H9 (cell line): ENCODE measurements around the gene ETFA. TPM values are rescaled to one million over a fixed set of nuclear protein-coding genes. Genes with fewer than 3 reads are reported as not detected.

Experiments
- DNase-seq: peaks from one replicate; pipeline ENCODE4 v3.0.0-alpha.2; 2017
- H2AFZ ChIP-seq: one replicate; pipeline ENCODE4 v1.6.1; 2013; ENCODE audit warnings: mild to moderate bottlenecking, low read length, control low read depth, moderate library complexity
- H2AK5ac ChIP-seq: 2 replicates; pipeline ENCODE4 v1.6.1; 2013; ENCODE audit warnings: low read length, control low read depth, mixed read lengths; ENCODE audit not compliant: insufficient read length
- H2BK120ac ChIP-seq: one replicate; pipeline ENCODE4 v1.6.1; 2013; ENCODE audit warnings: low read depth, mild to moderate bottlenecking, low read length, control low read depth, inconsistent platforms; ENCODE audit not compliant: poor library complexity, severe bottlenecking
- H2BK12ac ChIP-seq: 2 replicates; pipeline ENCODE4 v1.6.1; 2013; ENCODE audit warnings: low read length, control low read depth, mixed read lengths, low read depth; ENCODE audit not compliant: insufficient read length
- H2BK15ac ChIP-seq: 2 replicates; pipeline ENCODE4 v1.6.1; 2013; ENCODE audit warnings: low read depth, low read length, control low read depth
- H2BK20ac ChIP-seq: one replicate; pipeline ENCODE4 v1.6.1; 2013; ENCODE audit warnings: low read depth, mild to moderate bottlenecking, low read length, control low read depth, inconsistent platforms; ENCODE audit not compliant: poor library complexity, severe bottlenecking
- H2BK5ac ChIP-seq: 2 replicates; pipeline ENCODE4 v1.6.1; 2013; ENCODE audit warnings: low read length, control low read depth, mixed read lengths; ENCODE audit not compliant: insufficient read length
- H3K14ac ChIP-seq: 2 replicates; pipeline ENCODE4 v1.6.1; 2013; ENCODE audit warnings: low read length, control low read depth; ENCODE audit not compliant: insufficient read depth
- H3K18ac ChIP-seq: 2 replicates; pipeline ENCODE4 v1.6.1; 2013; ENCODE audit warnings: low read depth, mild to moderate bottlenecking, mixed read lengths, low read length, control low read depth; ENCODE audit not compliant: insufficient read length
- H3K23ac ChIP-seq: 2 replicates; pipeline ENCODE4 v1.6.1; 2013; ENCODE audit warnings: low read length, control low read depth, mixed read lengths, low read depth; ENCODE audit not compliant: insufficient read length
- H3K23me2 ChIP-seq: 2 replicates; pipeline ENCODE4 v1.6.1; 2013; ENCODE audit warnings: low read depth, mild to moderate bottlenecking, mixed read lengths, low read length, control low read depth; ENCODE audit not compliant: insufficient read length, poor library complexity, severe bottlenecking
- H3K27ac ChIP-seq: 2 replicates; pipeline ENCODE4 v1.5.1; 2013; ENCODE audit warnings: low read length, control low read depth, mixed read lengths, low read depth; ENCODE audit not compliant: insufficient read length
- H3K27me3 ChIP-seq: 2 replicates; pipeline ENCODE4 v1.6.1; 2013; ENCODE audit warnings: low read length, control low read depth, inconsistent platforms; ENCODE audit not compliant: insufficient read depth
- H3K4ac ChIP-seq: 2 replicates; pipeline ENCODE4 v1.6.1; 2013; ENCODE audit warnings: low read depth, mild to moderate bottlenecking, control low read depth, inconsistent platforms, low read length, moderate library complexity
- H3K4me1 ChIP-seq: 2 replicates; pipeline ENCODE4 v1.6.1; 2013; ENCODE audit warnings: low read length, control low read depth, inconsistent platforms; ENCODE audit not compliant: insufficient read depth
- H3K4me2 ChIP-seq: 2 replicates; pipeline ENCODE4 v1.6.1; 2013; ENCODE audit warnings: low read length, control low read depth, mixed read lengths; ENCODE audit not compliant: insufficient read length, insufficient read depth
- H3K56ac ChIP-seq: 2 replicates; pipeline ENCODE4 v1.6.1; 2013; ENCODE audit warnings: low read depth, mild to moderate bottlenecking, mixed read lengths, low read length, control low read depth; ENCODE audit not compliant: insufficient read length
- H3K79me1 ChIP-seq: 2 replicates; pipeline ENCODE4 v1.6.1; 2013; ENCODE audit warnings: low read depth, mild to moderate bottlenecking, moderate library complexity, low read length, control low read depth, inconsistent platforms; ENCODE audit not compliant: insufficient read depth, poor library complexity, severe bottlenecking
- H3K79me2 ChIP-seq: 2 replicates; pipeline ENCODE4 v1.6.1; 2013; ENCODE audit warnings: low read length, control low read depth, inconsistent platforms; ENCODE audit not compliant: insufficient read depth
- H3K9ac ChIP-seq: 2 replicates; pipeline ENCODE4 v1.6.1; 2013; ENCODE audit warnings: low read length, control low read depth, mixed read lengths; ENCODE audit not compliant: insufficient read length; ENCODE audit errors: extremely low read depth
- H3K9me3 ChIP-seq: one replicate; pipeline ENCODE4 v1.6.1; 2013; ENCODE audit warnings: low read depth, low read length, inconsistent platforms; ENCODE audit not compliant: control insufficient read depth
- H3T11ph ChIP-seq: one replicate; pipeline ENCODE4 v1.6.1; 2013; ENCODE audit warnings: mild to moderate bottlenecking, low read length, control low read depth, inconsistent platforms
- H4K20me1 ChIP-seq: one replicate; pipeline ENCODE4 v1.6.1; 2013; ENCODE audit not compliant: control insufficient read depth, insufficient read length, insufficient read depth
- H4K5ac ChIP-seq: 2 replicates; pipeline ENCODE4 v1.6.1; 2013; ENCODE audit warnings: low read depth, mild to moderate bottlenecking, mixed read lengths, low read length, control low read depth; ENCODE audit not compliant: insufficient read length
- H4K8ac ChIP-seq: replicated peaks from 2 replicates; pipeline ENCODE4 v1.6.1; 2013; ENCODE audit warnings: low read length, control low read depth, mixed read lengths, low read depth; ENCODE audit not compliant: insufficient read length
- H4K91ac ChIP-seq: 2 replicates; pipeline ENCODE4 v1.6.1; 2013; ENCODE audit warnings: low read depth, mild to moderate bottlenecking, moderate library complexity, mixed read lengths, low read length, control low read depth; ENCODE audit not compliant: insufficient read length
- H3K27ac Mint-ChIP-seq, 3 experiments: 2 replicates in 2 of 3; 3 replicates in 1 of 3; pipeline ENCODE4 v1.8.0; 2020 to 2021; ENCODE audit warnings: mixed read lengths in 3 of 3, mild to moderate bottlenecking in 1 of 3, moderate library complexity in 1 of 3
- H3K27me3 Mint-ChIP-seq: 2 replicates; pipeline ENCODE4 v1.8.0; 2021; ENCODE audit warnings: low read depth, mild to moderate bottlenecking, moderate library complexity, mixed read lengths
- H3K36me3 Mint-ChIP-seq, 3 experiments: 2 replicates in 2 of 3; 3 replicates in 1 of 3; pipeline ENCODE4 v1.8.0; 2020 to 2021; ENCODE audit warnings: low read depth in 3 of 3, mixed read lengths in 3 of 3; ENCODE audit not compliant: insufficient read depth in 1 of 3
- H3K4me1 Mint-ChIP-seq, 2 experiments: 2 replicates each; pipeline ENCODE4 v1.8.0; 2020; ENCODE audit warnings: mixed read lengths in 2 of 2
- H3K4me3 Mint-ChIP-seq, 2 experiments: 2 replicates in 1 of 2; 3 replicates in 1 of 2; pipeline ENCODE4 v1.8.0; 2020 to 2021; ENCODE audit warnings: mild to moderate bottlenecking in 2 of 2, mixed read lengths in 2 of 2, moderate library complexity in 1 of 2
- H3K9me3 Mint-ChIP-seq, 2 experiments: 2 replicates in 1 of 2; 3 replicates in 1 of 2; pipeline ENCODE4 v1.8.0; 2020; ENCODE audit warnings: mild to moderate bottlenecking in 2 of 2, mixed read lengths in 2 of 2, moderate library complexity in 1 of 2
- WGBS: extraction: QIAGEN DNeasy Blood & Tissue Kit; methylation state at CpG from one replicate; pipeline ENCODE4 v1.1.7; 2013; ENCODE audit warnings: missing lambda C conversion rate, low lambda C conversion rate, mixed read lengths; ENCODE audit not compliant: insufficient read length; ENCODE audit errors: extremely low coverage; 5-methylcytosine and 5-hydroxymethylcytosine counted together
- total RNA-seq: library from RNA; stranded (reverse); gene quantifications from 2 replicates; pipeline ENCODE4 v1.2.1, GENCODE V29; 2021
- TF ChIP-seq, protein P1 (sequence below): fragments of 200-600 bp; sonication (generic); conservative IDR thresholded peaks from 3 replicates; pipeline ENCODE4 v1.8.0; 2021; ENCODE audit warnings: antibody characterized with exemption, mild to moderate bottlenecking

Gene ETFA
- total RNA-seq, 1 experiment from 2014 or later, result 109 TPM

DNA sequence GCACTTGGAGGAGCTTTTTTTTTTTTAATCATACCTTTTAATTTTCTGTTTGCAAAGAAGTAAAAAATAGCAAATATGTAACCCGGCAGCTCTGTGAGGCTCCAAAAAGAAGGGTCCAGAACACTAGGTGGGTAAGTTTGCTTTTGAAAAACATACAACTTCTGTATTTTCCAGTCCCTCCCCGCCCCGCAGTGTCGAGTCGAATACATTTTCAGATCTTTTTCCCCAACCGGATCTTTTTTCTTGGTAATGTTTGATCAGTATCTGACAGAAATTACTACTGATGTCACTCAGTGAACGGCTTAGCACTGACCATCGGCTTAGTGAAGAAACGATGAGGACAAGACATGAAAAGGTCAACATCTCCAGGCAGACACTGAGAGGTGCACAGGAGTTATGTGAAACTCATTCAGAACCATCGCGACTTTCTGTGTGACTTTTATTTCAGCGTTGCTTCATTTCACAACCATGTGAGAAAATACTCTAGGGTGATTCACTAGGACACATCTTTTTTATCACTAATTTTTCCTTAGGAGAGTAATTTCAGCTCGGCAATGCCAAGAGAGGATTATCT is 36.3 kb upstream of the ETFA start:
- no peak overlapping the region for H3K27ac ChIP-seq
- no peaks in the 10 kb centered on the region for H3K79me1 ChIP-seq
- H3K9me3 ChIP-seq, result no peaks in the 10 kb centered on the region
- H3K9me3 Mint-ChIP-seq, result no peaks in the 10 kb centered on the region
- TF ChIP-seq, protein P1, sequence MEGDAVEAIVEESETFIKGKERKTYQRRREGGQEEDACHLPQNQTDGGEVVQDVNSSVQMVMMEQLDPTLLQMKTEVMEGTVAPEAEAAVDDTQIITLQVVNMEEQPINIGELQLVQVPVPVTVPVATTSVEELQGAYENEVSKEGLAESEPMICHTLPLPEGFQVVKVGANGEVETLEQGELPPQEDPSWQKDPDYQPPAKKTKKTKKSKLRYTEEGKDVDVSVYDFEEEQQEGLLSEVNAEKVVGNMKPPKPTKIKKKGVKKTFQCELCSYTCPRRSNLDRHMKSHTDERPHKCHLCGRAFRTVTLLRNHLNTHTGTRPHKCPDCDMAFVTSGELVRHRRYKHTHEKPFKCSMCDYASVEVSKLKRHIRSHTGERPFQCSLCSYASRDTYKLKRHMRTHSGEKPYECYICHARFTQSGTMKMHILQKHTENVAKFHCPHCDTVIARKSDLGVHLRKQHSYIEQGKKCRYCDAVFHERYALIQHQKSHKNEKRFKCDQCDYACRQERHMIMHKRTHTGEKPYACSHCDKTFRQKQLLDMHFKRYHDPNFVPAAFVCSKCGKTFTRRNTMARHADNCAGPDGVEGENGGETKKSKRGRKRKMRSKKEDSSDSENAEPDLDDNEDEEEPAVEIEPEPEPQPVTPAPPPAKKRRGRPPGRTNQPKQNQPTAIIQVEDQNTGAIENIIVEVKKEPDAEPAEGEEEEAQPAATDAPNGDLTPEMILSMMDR, result no peak
- no CpG with 5 or more reads among the region's 13 CpGs for WGBS
- no peak overlapping the region for H2AFZ ChIP-seq
- H3K4me1 Mint-ChIP-seq, result peaks cover 13 to 20% of the 10 kb centered on the region in 2 experiments
- no peaks in the 10 kb centered on the region for H4K20me1 ChIP-seq
- H2BK5ac ChIP-seq, result no peak overlapping the region
- H4K5ac ChIP-seq, result no peak overlapping the region
- no peak overlapping the region for H3K18ac ChIP-seq
- no peak overlapping the region for H2BK120ac ChIP-seq
- no peak overlapping the region for H2BK15ac ChIP-seq
- H3K4me1 ChIP-seq, result no peaks in the 10 kb centered on the region
- no peaks in the 10 kb centered on the region for H3K79me2 ChIP-seq
- H2BK12ac ChIP-seq, result no peak overlapping the region
- H3K4me2 ChIP-seq, result peak overlapping the region; percentile 15
- no peak overlapping the region for H4K91ac ChIP-seq
- no peak overlapping the region for H3K56ac ChIP-seq
- H3K23ac ChIP-seq, result no peak overlapping the region
- peaks cover 42% of the 10 kb centered on the region for H3K27me3 ChIP-seq
- H3T11ph ChIP-seq, result no peak overlapping the region
- DNase-seq, result no peak
- no peak overlapping the region for H3K27ac Mint-ChIP-seq
- no peak overlapping the region for H2BK20ac ChIP-seq
- H3K4me3 Mint-ChIP-seq, result peak overlapping the region; percentile 51 to 71
- H3K4ac ChIP-seq, result no peak overlapping the region
- H4K8ac ChIP-seq, result no peak overlapping the region
- no peaks in the 10 kb centered on the region for H3K36me3 Mint-ChIP-seq
- peaks cover 91% of the 10 kb centered on the region for H3K27me3 Mint-ChIP-seq
- H3K23me2 ChIP-seq, result peaks cover 13% of the 10 kb centered on the region
- no peak overlapping the region for H2AK5ac ChIP-seq
- no peak overlapping the region for H3K14ac ChIP-seq
- H3K9ac ChIP-seq, result no peak overlapping the region
